ENCODE measurements around the gene DIPK1B. TPM values are rescaled to one million over a fixed set of nuclear protein-coding genes. Genes with fewer than 3 reads are reported as not detected.
"Not testable (repeated sequence)": the region's sequence is repeated elsewhere in the genome, so short reads cannot be mapped to it uniquely, and the experiment has no call there.

DIPK1B gene
- total RNA-seq, 4 donors from 2014 or later = 4.4 to 12.8 (median 7.5) TPM

DNA sequence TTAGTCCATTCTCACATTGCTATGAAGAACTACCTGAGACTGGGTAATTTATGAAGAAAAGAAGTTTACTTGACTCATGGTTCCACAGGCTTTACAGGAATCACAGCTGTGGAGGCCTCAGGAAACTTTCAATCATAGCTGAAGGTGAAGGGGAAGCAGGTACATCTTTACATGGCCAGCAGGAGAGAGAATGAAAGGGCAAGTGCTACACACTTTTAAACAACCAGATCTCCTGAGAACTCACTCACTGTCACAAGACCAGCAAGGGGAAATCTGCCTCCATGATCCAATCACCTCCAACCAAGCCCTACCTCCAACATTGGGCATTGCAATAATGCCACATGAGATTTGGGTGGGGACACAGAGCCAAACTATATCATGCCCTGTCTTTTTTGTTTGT, 39.4 kb downstream of the DIPK1B start:
- no peak for DNase-seq (ENCODE audit: low spot score)
- no peak for ATAC-seq (ENCODE audit: low FRiP score)
- TF ChIP-seq, protein P1, sequence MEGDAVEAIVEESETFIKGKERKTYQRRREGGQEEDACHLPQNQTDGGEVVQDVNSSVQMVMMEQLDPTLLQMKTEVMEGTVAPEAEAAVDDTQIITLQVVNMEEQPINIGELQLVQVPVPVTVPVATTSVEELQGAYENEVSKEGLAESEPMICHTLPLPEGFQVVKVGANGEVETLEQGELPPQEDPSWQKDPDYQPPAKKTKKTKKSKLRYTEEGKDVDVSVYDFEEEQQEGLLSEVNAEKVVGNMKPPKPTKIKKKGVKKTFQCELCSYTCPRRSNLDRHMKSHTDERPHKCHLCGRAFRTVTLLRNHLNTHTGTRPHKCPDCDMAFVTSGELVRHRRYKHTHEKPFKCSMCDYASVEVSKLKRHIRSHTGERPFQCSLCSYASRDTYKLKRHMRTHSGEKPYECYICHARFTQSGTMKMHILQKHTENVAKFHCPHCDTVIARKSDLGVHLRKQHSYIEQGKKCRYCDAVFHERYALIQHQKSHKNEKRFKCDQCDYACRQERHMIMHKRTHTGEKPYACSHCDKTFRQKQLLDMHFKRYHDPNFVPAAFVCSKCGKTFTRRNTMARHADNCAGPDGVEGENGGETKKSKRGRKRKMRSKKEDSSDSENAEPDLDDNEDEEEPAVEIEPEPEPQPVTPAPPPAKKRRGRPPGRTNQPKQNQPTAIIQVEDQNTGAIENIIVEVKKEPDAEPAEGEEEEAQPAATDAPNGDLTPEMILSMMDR (IDR thresholded peaks at IDR 0.05) = no peak

DNA sequence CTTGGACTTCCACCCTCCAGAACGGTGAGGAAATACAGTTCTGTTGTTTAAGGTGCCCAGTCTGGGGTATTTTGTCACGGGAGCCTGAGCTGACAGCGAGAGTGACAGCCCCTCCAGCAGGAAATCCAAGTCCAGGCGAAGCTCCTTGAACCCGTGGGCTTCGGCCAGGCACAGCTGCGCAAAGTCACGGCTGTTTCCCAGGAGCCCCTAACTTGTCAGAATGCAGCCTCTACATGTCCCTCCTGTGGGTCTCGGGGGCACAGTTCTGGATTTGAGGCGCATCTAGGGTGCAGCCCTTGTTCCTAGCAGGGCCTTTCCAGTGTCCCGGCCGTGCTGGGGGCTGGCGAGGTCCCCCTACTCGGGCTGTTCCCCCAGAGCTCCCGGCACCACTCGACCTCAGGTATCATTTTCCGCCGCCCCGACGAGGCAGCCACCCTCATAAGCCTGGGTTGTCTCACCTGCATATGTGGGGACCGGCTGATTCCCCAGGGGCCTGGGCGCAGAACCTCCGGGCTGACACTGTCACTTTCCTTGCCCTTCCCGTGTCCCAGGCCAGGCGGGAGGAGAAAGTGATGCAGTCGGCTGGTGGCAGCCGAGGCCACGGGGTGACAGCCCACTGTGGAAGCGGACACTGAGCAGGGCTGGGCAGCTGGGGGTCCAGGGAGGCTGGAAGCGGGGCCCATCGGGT, 41.1 kb downstream of the DIPK1B start:
- DNase-seq (ENCODE audit: low spot score) = no peak
- TF ChIP-seq, protein P1 (IDR thresholded peaks at IDR 0.05) = no peak
- ATAC-seq (ENCODE audit: low FRiP score) = no peak

DNA sequence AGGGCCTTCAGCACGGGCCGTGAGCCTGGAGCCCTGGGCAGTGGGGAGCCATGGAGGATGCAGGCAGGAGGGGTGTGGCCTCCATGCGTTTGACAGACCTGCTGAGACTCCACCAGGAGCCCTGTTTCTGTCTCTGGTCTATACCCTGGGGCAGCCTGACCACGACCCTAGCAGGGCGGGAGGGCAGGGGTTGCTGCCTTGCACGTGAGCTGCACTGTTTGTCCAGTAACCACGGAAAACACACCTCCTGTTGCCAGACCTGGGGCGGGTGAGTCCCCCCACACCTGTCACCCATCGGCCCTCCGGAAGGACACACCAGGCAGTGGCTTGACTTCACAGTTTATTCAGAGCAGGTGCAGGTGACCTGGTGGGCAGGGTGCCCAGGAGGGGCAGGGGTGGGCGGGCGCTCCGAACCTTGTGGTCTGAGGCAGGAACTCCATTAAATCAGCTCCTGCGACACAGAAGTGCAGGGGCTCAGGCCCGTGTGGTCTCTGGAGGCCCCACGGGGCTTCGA, 41.7 kb downstream of the DIPK1B start:
- no peak for ATAC-seq (ENCODE audit: low FRiP score)
- TF ChIP-seq, protein P1 (IDR thresholded peaks at IDR 0.05) = no peak
- DNase-seq (ENCODE audit: low spot score) = no peak

DNA sequence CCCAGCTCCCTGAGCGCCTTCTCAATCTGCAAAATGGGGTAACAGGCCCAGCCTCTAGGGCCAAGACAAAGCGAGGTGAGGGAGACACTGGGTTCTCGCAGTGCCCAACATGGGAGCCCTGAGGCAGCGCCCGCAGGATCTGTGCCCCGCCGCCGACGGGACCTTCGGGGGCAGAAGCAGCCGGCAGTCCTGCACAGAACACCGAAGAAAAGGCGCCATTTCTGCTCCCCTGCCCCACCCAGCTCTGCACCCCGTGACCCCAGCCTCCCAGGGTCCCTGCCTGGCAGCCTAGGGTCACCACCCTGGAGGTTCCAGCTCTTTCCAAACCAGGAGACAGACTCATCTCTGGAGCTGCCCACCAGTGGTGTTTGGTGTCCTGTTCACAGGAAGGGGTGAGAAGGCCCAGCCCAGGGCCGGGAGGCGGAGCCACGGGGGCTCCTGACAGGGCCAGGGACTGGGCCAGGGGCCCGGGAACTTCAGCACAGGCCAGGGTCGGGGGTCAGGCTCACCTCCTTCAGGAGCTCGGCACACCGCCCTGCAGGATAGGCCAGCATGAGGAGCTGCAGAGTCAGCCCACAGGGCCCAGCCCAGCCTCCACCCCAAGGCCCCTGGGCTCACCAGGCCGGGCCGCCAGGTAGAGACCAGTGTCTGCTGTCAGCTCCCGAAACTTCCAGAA, 42.4 kb downstream of the DIPK1B start:
- no peak for DNase-seq (ENCODE audit: low spot score)
- TF ChIP-seq, protein P1 (IDR thresholded peaks at IDR 0.05) = no peak
- no peak for ATAC-seq (ENCODE audit: low FRiP score)

DNA sequence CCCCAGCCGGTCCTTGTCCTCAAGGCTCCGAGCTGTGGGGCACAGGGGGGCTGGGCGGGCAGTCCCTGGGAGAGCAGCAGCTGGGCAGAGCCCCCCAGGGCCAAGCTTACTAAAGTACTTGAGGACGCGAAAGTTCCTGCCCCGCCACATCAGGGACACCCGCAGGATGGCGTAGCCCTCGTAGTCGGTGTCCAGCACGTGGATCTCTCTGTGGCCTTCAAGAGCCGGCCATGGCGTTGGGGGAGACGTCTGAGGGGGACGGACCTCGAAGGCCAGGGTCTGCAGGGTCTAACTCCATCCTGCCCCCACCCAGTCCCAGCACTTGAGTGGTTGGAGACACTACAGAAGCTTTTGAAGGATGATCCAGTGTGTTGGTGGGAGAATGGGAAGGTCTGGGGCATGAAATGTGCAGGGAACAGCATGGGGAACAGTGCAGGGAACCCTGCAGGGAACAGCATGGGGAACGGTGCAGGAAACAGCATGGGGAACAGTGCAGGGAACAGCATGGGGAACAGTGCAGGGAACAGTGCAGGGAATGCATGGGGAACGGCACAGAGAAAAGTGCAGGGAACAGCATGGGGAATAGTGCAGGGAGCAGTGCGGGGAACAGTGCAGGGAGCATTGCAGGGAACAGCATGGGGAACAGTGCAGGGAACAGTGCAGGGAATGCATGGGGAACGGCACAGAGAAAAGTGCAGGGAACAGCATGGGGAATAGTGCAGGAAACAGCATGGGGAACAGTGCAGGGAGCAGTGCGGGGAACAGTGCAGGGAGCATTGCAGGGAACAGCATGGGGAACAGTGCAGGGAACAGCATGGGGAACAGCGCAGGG, 43.1 kb downstream of the DIPK1B start:
- not testable (repeated sequence) for ATAC-seq (ENCODE audit: low FRiP score); DNase-seq (ENCODE audit: low spot score)

DNA sequence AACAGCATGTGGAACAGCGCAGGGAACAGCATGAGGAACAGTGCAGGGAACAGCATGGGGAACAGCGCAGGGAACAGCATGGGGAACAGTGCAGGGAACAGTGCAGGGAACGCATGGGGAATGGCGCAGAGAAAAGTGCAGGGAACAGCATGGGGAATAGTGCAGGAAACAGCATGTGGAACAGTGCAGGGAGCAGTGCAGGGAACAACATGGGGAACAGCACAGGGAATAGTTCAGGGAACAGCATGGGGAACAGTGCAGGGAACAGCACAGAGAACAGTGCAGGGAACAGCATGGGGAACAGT, 43.7 kb downstream of the DIPK1B start:
- DNase-seq (ENCODE audit: low spot score) = no peak
- ATAC-seq (ENCODE audit: low FRiP score) = no peak
- TF ChIP-seq, protein P1 (IDR thresholded peaks at IDR 0.05) = no peak

DNA sequence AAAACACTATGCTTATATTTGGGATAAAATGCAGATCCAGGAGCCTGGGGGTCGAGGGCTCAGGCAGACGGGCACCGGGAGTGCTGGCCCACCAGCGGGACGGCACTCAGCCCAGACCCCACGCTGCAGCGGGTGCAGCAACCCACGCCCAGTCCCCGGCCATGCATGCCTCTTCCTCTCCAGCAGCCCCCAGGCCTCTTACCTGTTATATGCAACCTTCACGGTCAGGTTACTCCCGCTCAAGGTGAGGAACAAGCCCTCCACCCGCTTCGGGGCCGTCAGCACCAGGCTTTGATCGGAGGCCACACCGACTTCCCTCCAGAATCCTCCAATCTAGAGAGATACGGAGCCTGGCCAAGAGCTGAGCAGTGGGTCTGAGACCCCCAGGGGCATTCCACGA, 44.5 kb downstream of the DIPK1B start:
- TF ChIP-seq, protein P1 (IDR thresholded peaks at IDR 0.05) = no peak
- no peak for DNase-seq (ENCODE audit: low spot score)
- ATAC-seq (ENCODE audit: low FRiP score) = no peak
